H1 (cell line): ENCODE data around the gene MRPS2. TPM values are rescaled to one million over a fixed set of nuclear protein-coding genes. Genes with fewer than 3 reads are reported as not detected.
A peak's percentile ranks its signal among the peaks of the same experiment; 100 is the strongest.

ENCODE experiments used
- CTCF ChIA-PET: fragments of 300-600 bp; sonication (Branson Sonifier 250); formaldehyde crosslinking; loops from one replicate; lab custom pipeline; 2021; ENCODE audit not compliant: partially characterized antibody; lab: Charles Lee
- POLR2A ChIA-PET: fragments of 300-600 bp; sonication (Branson Sonifier 250); formaldehyde crosslinking; loops from one replicate; lab custom pipeline; 2021; ENCODE audit warnings: inconsistent platforms; ENCODE audit not compliant: partially characterized antibody; lab: Charles Lee
- DNase-seq, 2 experiments: peaks; one replicate each; pipeline versions ENCODE4 v3.0.0 to v3.0.0-alpha.2; 2010 to 2022; ENCODE audit warnings: low spot score in 2 of 2, low read depth in 1 of 2, mixed read lengths in 1 of 2
- FAIRE-seq: peaks from 2 replicates; lab custom pipeline; 2011; peaks lifted over from hg19 to GRCh38; lab: Jason Lieb, UNC
- H2AFZ ChIP-seq: 2 replicates; pipeline ENCODE4 v1.8.1; 2012; ENCODE audit warnings: low read length, inconsistent platforms
- H2AK5ac ChIP-seq: 2 replicates; pipeline ENCODE4 v1.6.1; 2013; ENCODE audit warnings: low read depth, low read length
- H2BK120ac ChIP-seq: replicated peaks from 2 replicates; pipeline ENCODE3; 2013; ENCODE audit warnings: low read depth, low read length, inconsistent platforms
- H2BK12ac ChIP-seq: 2 replicates; pipeline ENCODE4 v1.6.1; 2013; ENCODE audit warnings: low read depth, low read length
- H2BK15ac ChIP-seq: 2 replicates; pipeline ENCODE4 v1.6.1; 2013; ENCODE audit warnings: low read length
- H2BK20ac ChIP-seq: 2 replicates; pipeline ENCODE4 v1.6.1; 2013; ENCODE audit warnings: low read length
- H2BK5ac ChIP-seq: 2 replicates; pipeline ENCODE4 v1.6.1; 2013; ENCODE audit warnings: low read depth, low read length
- H3K14ac ChIP-seq: 2 replicates; pipeline ENCODE4 v1.6.1; 2013; ENCODE audit warnings: inconsistent platforms; ENCODE audit not compliant: insufficient read length
- H3K18ac ChIP-seq: 2 replicates; pipeline ENCODE4 v1.6.1; 2013; ENCODE audit warnings: low read length; ENCODE audit errors: extremely low read depth
- H3K23ac ChIP-seq: 2 replicates; pipeline ENCODE4 v1.6.1; 2013; ENCODE audit warnings: inconsistent platforms; ENCODE audit not compliant: insufficient read length
- H3K23me2 ChIP-seq: 2 replicates; pipeline ENCODE4 v1.6.1; 2013; ENCODE audit warnings: low read depth, low read length
- H3K27ac ChIP-seq: 2 replicates; pipeline ENCODE4 v1.6.1; 2011; ENCODE audit warnings: low read depth, low read length, inconsistent platforms
- H3K27me3 ChIP-seq, 4 experiments: replicated peaks in 1 of 4; 1 replicate in 1 of 4; 2 replicates in 3 of 4; pipeline versions ENCODE4 v1.6.1 to v1.8.1; 2011 to 2013; ENCODE audit warnings: low read length in 3 of 4, mild to moderate bottlenecking in 3 of 4, inconsistent platforms in 2 of 4, mixed read lengths in 2 of 4, moderate library complexity in 1 of 4; ENCODE audit not compliant: control insufficient read depth in 3 of 4, insufficient read depth in 3 of 4; ENCODE audit errors: extremely low read depth in 1 of 4
- H3K36me3 ChIP-seq, 4 experiments: 2 replicates each; pipeline versions ENCODE4 v1.6.1 to v1.8.1; 2011 to 2013; ENCODE audit warnings: mild to moderate bottlenecking in 4 of 4, low read length in 3 of 4, moderate library complexity in 2 of 4, control low read depth in 1 of 4, inconsistent platforms in 1 of 4; ENCODE audit not compliant: insufficient read depth in 4 of 4, control insufficient read depth in 2 of 4
- H3K4ac ChIP-seq: replicated peaks from 2 replicates; pipeline ENCODE3; 2013; ENCODE audit warnings: low read length, low read depth, mixed read lengths, inconsistent platforms; ENCODE audit not compliant: insufficient read length
- H3K4me1 ChIP-seq, 4 experiments: replicated peaks in 1 of 4; 1 replicate in 1 of 4; 2 replicates in 3 of 4; pipeline versions ENCODE4 v1.6.1 to v1.8.1; 2011 to 2013; ENCODE audit warnings: low read length in 3 of 4, inconsistent platforms in 2 of 4, mixed read lengths in 1 of 4; ENCODE audit not compliant: insufficient read depth in 4 of 4, control insufficient read depth in 3 of 4
- H3K4me2 ChIP-seq, 2 experiments: 2 replicates each; pipeline versions ENCODE4 v1.6.1 to v1.8.1; 2011 to 2013; ENCODE audit warnings: low read depth in 2 of 2, low read length in 2 of 2, control low read depth in 1 of 2, inconsistent platforms in 1 of 2, mild to moderate bottlenecking in 1 of 2; ENCODE audit not compliant: insufficient read depth in 1 of 2
- H3K4me3 ChIP-seq, 4 experiments: fragments of 200-600, 300-600 bp in 1 of 4; sonication (generic), shearing (Covaris generic), sonication (Bioruptor Twin) in 1 of 4; 2 replicates each; pipeline versions ENCODE4 v1.5.1 to v1.8.1; 2011 to 2016; ENCODE audit warnings: low read length in 4 of 4, low read depth in 3 of 4, control low read depth in 2 of 4, inconsistent platforms in 2 of 4, mild to moderate bottlenecking in 2 of 4, mixed read lengths in 1 of 4, moderate library complexity in 1 of 4; ENCODE audit not compliant: insufficient read depth in 2 of 4; ENCODE audit errors: extremely low read depth in 1 of 4
- H3K56ac ChIP-seq: replicated peaks from 2 replicates; pipeline ENCODE3; 2013; ENCODE audit warnings: low read depth, mild to moderate bottlenecking, mixed read lengths, low read length, inconsistent platforms; ENCODE audit not compliant: insufficient read length
- H3K79me1 ChIP-seq: 2 replicates; pipeline ENCODE4 v1.6.1; 2013; ENCODE audit warnings: low read depth, low read length, control low read depth
- H3K79me2 ChIP-seq, 2 experiments: 2 replicates each; pipeline versions ENCODE4 v1.6.1 to v1.8.1; 2012 to 2013; ENCODE audit warnings: low read length in 2 of 2, mild to moderate bottlenecking in 2 of 2, inconsistent platforms in 1 of 2; ENCODE audit not compliant: insufficient read depth in 2 of 2, control insufficient read depth in 1 of 2
- H3K9ac ChIP-seq, 4 experiments: replicated peaks in 1 of 4; 1 replicate in 1 of 4; 2 replicates in 3 of 4; pipeline versions ENCODE4 v1.6.1 to v1.8.1; 2011 to 2013; ENCODE audit warnings: low read depth in 3 of 4, low read length in 3 of 4, control low read depth in 2 of 4, mild to moderate bottlenecking in 2 of 4, moderate library complexity in 2 of 4, inconsistent platforms in 1 of 4; ENCODE audit errors: extremely low read depth in 1 of 4
- H3K9me3 ChIP-seq, 2 experiments: 2 replicates each; pipeline versions ENCODE4 v1.6.1 to v1.8.1; 2012 to 2013; ENCODE audit warnings: mild to moderate bottlenecking in 2 of 2, moderate library complexity in 2 of 2, control low read depth in 1 of 2, inconsistent platforms in 1 of 2, low read depth in 1 of 2, low read length in 1 of 2, mixed read lengths in 1 of 2; ENCODE audit not compliant: insufficient read depth in 2 of 2
- H4K20me1 ChIP-seq, 2 experiments: replicated peaks in 1 of 2; 2 replicates each; pipeline versions ENCODE3 to v1.8.1; 2011 to 2013; ENCODE audit warnings: inconsistent platforms in 2 of 2, low read length in 2 of 2, mild to moderate bottlenecking in 1 of 2; ENCODE audit not compliant: insufficient read depth in 2 of 2, control insufficient read depth in 1 of 2
- H4K5ac ChIP-seq: 2 replicates; pipeline ENCODE4 v1.6.1; 2013; ENCODE audit warnings: low read length, low read depth, mixed read lengths, inconsistent platforms; ENCODE audit not compliant: insufficient read length
- H4K8ac ChIP-seq: 2 replicates; pipeline ENCODE4 v1.8.0; 2013; ENCODE audit warnings: mild to moderate bottlenecking, moderate library complexity, low read length, inconsistent platforms; ENCODE audit not compliant: insufficient read depth; ENCODE audit errors: extremely low read depth
- H4K91ac ChIP-seq: replicated peaks from 2 replicates; pipeline ENCODE3; 2013; ENCODE audit warnings: low read length, mixed read lengths, inconsistent platforms; ENCODE audit not compliant: insufficient read length
- TCF12 ChIP-seq: IDR thresholded peaks from 2 replicates; pipeline ENCODE4 v1.6.1; 2011; ENCODE audit warnings: low read depth, mild to moderate bottlenecking, low read length
- WGBS, 2 experiments: shearing (Covaris generic) in 1 of 2; methylation state at CpG; one replicate each; pipeline versions ENCODE4 v1.1.6 to v1.1.7; 2013 to 2015; ENCODE audit warnings: low lambda C conversion rate in 2 of 2, mixed read lengths in 2 of 2, inconsistent platforms in 1 of 2, low coverage in 1 of 2, missing lambda C conversion rate in 1 of 2; ENCODE audit not compliant: insufficient replicate concordance in 2 of 2, insufficient coverage in 1 of 2, insufficient read length in 1 of 2; ENCODE audit errors: extremely low coverage in 1 of 2, missing lambda C conversion rate in 1 of 2; 5-methylcytosine and 5-hydroxymethylcytosine counted together
- polyA plus RNA-seq, 7 experiments: library from polyadenylated mRNA; depleted of rRNA in 3 of 7; stranded (reverse) in 5 of 7; unstranded in 2 of 7; fragments of >200 nt in 5 of 7; fragments of 200-250 nt in 2 of 7; gene quantifications; 1 replicate in 5 of 7; 2 replicates in 1 of 7; 4 replicates in 1 of 7; pipeline versions ENCODE4 v1.2.1 to v1.2.3, GENCODE V29; 2011 to 2013; ENCODE audit warnings: missing spikeins in 2 of 7, mixed read lengths in 2 of 7
- total RNA-seq: library from RNA; stranded (reverse); fragmentation: NEBNext Ultra II Directional; extraction: Animal tissue kit (Norgen Biotek cat#: 25700); gene quantifications from 2 replicates; pipeline ENCODE4 v1.2.1, GENCODE V29; 2021

Gene MRPS2
- total and polyA plus RNA-seq, 2 of the 8 experiments (the other 6 are each of a cell fraction or from before 2014, with no cell fraction given): 78.6 to 476 TPM

DNA sequence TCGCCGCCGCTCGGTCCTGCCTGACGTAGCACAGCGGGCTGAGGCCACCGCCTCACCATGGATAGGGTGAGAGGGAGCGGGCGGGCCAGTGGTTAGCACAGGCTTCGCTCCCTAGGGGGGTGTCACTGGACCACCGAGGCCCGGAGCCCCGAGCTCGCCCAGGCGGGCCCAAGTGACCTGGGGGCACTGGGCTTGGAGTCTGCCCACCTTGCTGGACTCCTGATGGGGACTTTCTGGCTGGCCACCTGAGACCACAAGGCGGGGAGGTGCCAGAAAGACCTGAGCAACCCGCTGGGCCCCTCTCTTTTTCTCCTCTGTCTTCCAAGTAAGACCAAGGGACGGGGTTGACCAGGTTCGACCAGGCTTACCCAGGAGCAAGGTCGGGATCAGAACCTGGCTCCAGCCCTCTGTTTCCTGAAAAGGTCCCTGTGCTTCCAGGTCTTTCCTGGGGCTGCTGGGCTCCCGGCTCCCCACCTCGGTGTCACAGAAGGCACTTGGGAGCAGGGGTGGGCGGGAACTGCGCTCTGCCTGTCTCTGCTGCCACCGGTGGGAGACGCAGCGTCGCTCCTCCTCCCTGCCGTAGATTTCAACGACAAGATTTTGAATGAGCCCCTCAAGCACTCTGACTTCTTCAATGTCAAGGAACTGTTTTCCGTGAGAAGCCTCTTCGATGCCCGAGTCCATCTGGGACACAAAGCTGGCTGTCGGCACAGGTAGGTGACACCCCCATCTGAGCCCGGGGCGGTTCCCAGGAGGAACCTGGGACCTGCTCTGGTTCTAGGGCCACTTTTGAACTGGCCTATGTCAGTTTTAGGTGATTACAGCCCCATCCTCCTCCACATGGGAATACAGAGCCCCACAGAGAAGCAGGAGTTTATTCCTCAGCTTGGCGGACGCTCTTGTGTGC lies 1.0 kb downstream of the MRPS2 start:
- H2BK120ac ChIP-seq: no peak overlapping the region
- no peak overlapping the region for H2BK15ac ChIP-seq
- DNase-seq (no peak), FAIRE-seq (no peak)
- no peak overlapping the region for H2AK5ac ChIP-seq
- peak overlapping the region in 3 of 4 experiments; percentile 62 to 86 (median 85); a peak in 5 of 7 replicates for H3K9ac ChIP-seq
- peaks cover 8% of the 10 kb centered on the region; the same call in 1 of the 2 replicates for H3K23me2 ChIP-seq
- no peak overlapping the region for H3K4ac ChIP-seq
- no peak overlapping the region for H2BK20ac ChIP-seq
- H3K23ac ChIP-seq: no peak overlapping the region
- ChIA-PET POLR2A (interaction anchor here (0.6 to 1.1 kb wide), 4 partner anchors 13 to 133 kb away, joined by 3 to 4 read pairs (median 3); no protein-coding TSS in a partner anchor), CTCF (interaction anchor here (0.6 kb wide), 1 partner anchor 290 kb away, joined by 3 read pairs; no protein-coding TSS in a partner anchor)
- H3K27me3 ChIP-seq: no peaks in the 10 kb centered on the region; a peak in 1 of 7 replicates
- H3K14ac ChIP-seq: no peak overlapping the region
- H4K8ac ChIP-seq: no peak overlapping the region
- peak overlapping the region; percentile 56 for H3K56ac ChIP-seq
- peaks cover 15 to 18% of the 10 kb centered on the region in 2 experiments for H4K20me1 ChIP-seq
- H3K79me2 ChIP-seq: peaks cover 0 to 16% of the 10 kb centered on the region in 2 experiments; a peak in 2 of 4 replicates
- peaks cover 0 to 15% (median 12%) of the 10 kb centered on the region in 4 experiments; a peak in 6 of 7 replicates for H3K4me1 ChIP-seq
- H3K4me3 ChIP-seq: peak overlapping the region; percentile 61 to 86 (median 81)
- no peak overlapping the region for H2BK12ac ChIP-seq
- H3K79me1 ChIP-seq: 0 out of 2 replicates have a peak, but pooled peaks cover 3% of the 10 kb centered on the region
- H2BK5ac ChIP-seq: 0 out of 2 replicates have a peak overlapping the region, but pooled peaks have one; percentile 32
- no peak overlapping the region for H4K5ac ChIP-seq
- WGBS, 2 experiments: 57% methylated on average over 32 of the region's 38 CpGs; no CpG with 5 or more reads in 1 of the 2 experiments
- H2AFZ ChIP-seq: no peak overlapping the region
- H4K91ac ChIP-seq: peak overlapping the region; percentile 84
- no peaks in the 10 kb centered on the region for H3K9me3 ChIP-seq
- H3K27ac ChIP-seq: no peak overlapping the region
- peak overlapping the region; percentile 62 to 87 for H3K4me2 ChIP-seq
- peaks cover 8 to 30% (median 20%) of the 10 kb centered on the region in 4 experiments; a peak in 7 of 8 replicates for H3K36me3 ChIP-seq
- H3K18ac ChIP-seq: no peak overlapping the region
- TF ChIP-seq TCF12: no peak
